H1 (cell line): ENCODE data around the gene AREG. TPM values are rescaled to one million over a fixed set of nuclear protein-coding genes. Genes with fewer than 3 reads are reported as not detected.

Experiments
- CTCF ChIA-PET: fragments of 300-600 bp; sonication (Branson Sonifier 250); formaldehyde crosslinking; loops from one replicate; lab custom pipeline; 2021; ENCODE audit not compliant: partially characterized antibody; lab: Charles Lee
- POLR2A ChIA-PET: fragments of 300-600 bp; sonication (Branson Sonifier 250); formaldehyde crosslinking; loops from one replicate; lab custom pipeline; 2021; ENCODE audit warnings: inconsistent platforms; ENCODE audit not compliant: partially characterized antibody; lab: Charles Lee
- DNase-seq, 2 experiments: peaks; one replicate each; pipeline versions ENCODE4 v3.0.0 to v3.0.0-alpha.2; 2010 to 2022; ENCODE audit warnings: low spot score in 2 of 2, low read depth in 1 of 2, mixed read lengths in 1 of 2
- FAIRE-seq: peaks from 2 replicates; lab custom pipeline; 2011; peaks lifted over from hg19 to GRCh38; lab: Jason Lieb, UNC
- H2AFZ ChIP-seq: 2 replicates; pipeline ENCODE4 v1.8.1; 2012; ENCODE audit warnings: low read length, inconsistent platforms
- H2AK5ac ChIP-seq: 2 replicates; pipeline ENCODE4 v1.6.1; 2013; ENCODE audit warnings: low read depth, low read length
- H2BK120ac ChIP-seq: replicated peaks from 2 replicates; pipeline ENCODE3; 2013; ENCODE audit warnings: low read depth, low read length, inconsistent platforms
- H2BK12ac ChIP-seq: 2 replicates; pipeline ENCODE4 v1.6.1; 2013; ENCODE audit warnings: low read depth, low read length
- H2BK15ac ChIP-seq: 2 replicates; pipeline ENCODE4 v1.6.1; 2013; ENCODE audit warnings: low read length
- H2BK20ac ChIP-seq: 2 replicates; pipeline ENCODE4 v1.6.1; 2013; ENCODE audit warnings: low read length
- H2BK5ac ChIP-seq: 2 replicates; pipeline ENCODE4 v1.6.1; 2013; ENCODE audit warnings: low read depth, low read length
- H3K14ac ChIP-seq: 2 replicates; pipeline ENCODE4 v1.6.1; 2013; ENCODE audit warnings: inconsistent platforms; ENCODE audit not compliant: insufficient read length
- H3K18ac ChIP-seq: 2 replicates; pipeline ENCODE4 v1.6.1; 2013; ENCODE audit warnings: low read length; ENCODE audit errors: extremely low read depth
- H3K23ac ChIP-seq: 2 replicates; pipeline ENCODE4 v1.6.1; 2013; ENCODE audit warnings: inconsistent platforms; ENCODE audit not compliant: insufficient read length
- H3K23me2 ChIP-seq: 2 replicates; pipeline ENCODE4 v1.6.1; 2013; ENCODE audit warnings: low read depth, low read length
- H3K27ac ChIP-seq: 2 replicates; pipeline ENCODE4 v1.6.1; 2011; ENCODE audit warnings: low read depth, low read length, inconsistent platforms
- H3K27me3 ChIP-seq, 4 experiments: replicated peaks in 1 of 4; 1 replicate in 1 of 4; 2 replicates in 3 of 4; pipeline versions ENCODE4 v1.6.1 to v1.8.1; 2011 to 2013; ENCODE audit warnings: low read length in 3 of 4, mild to moderate bottlenecking in 3 of 4, inconsistent platforms in 2 of 4, mixed read lengths in 2 of 4, moderate library complexity in 1 of 4; ENCODE audit not compliant: control insufficient read depth in 3 of 4, insufficient read depth in 3 of 4; ENCODE audit errors: extremely low read depth in 1 of 4
- H3K36me3 ChIP-seq, 4 experiments: 2 replicates each; pipeline versions ENCODE4 v1.6.1 to v1.8.1; 2011 to 2013; ENCODE audit warnings: mild to moderate bottlenecking in 4 of 4, low read length in 3 of 4, moderate library complexity in 2 of 4, control low read depth in 1 of 4, inconsistent platforms in 1 of 4; ENCODE audit not compliant: insufficient read depth in 4 of 4, control insufficient read depth in 2 of 4
- H3K4ac ChIP-seq: replicated peaks from 2 replicates; pipeline ENCODE3; 2013; ENCODE audit warnings: low read length, low read depth, mixed read lengths, inconsistent platforms; ENCODE audit not compliant: insufficient read length
- H3K4me1 ChIP-seq, 4 experiments: replicated peaks in 1 of 4; 1 replicate in 1 of 4; 2 replicates in 3 of 4; pipeline versions ENCODE4 v1.6.1 to v1.8.1; 2011 to 2013; ENCODE audit warnings: low read length in 3 of 4, inconsistent platforms in 2 of 4, mixed read lengths in 1 of 4; ENCODE audit not compliant: insufficient read depth in 4 of 4, control insufficient read depth in 3 of 4
- H3K4me2 ChIP-seq, 2 experiments: 2 replicates each; pipeline versions ENCODE4 v1.6.1 to v1.8.1; 2011 to 2013; ENCODE audit warnings: low read depth in 2 of 2, low read length in 2 of 2, control low read depth in 1 of 2, inconsistent platforms in 1 of 2, mild to moderate bottlenecking in 1 of 2; ENCODE audit not compliant: insufficient read depth in 1 of 2
- H3K4me3 ChIP-seq, 4 experiments: fragments of 200-600, 300-600 bp in 1 of 4; sonication (generic), shearing (Covaris generic), sonication (Bioruptor Twin) in 1 of 4; 2 replicates each; pipeline versions ENCODE4 v1.5.1 to v1.8.1; 2011 to 2016; ENCODE audit warnings: low read length in 4 of 4, low read depth in 3 of 4, control low read depth in 2 of 4, inconsistent platforms in 2 of 4, mild to moderate bottlenecking in 2 of 4, mixed read lengths in 1 of 4, moderate library complexity in 1 of 4; ENCODE audit not compliant: insufficient read depth in 2 of 4; ENCODE audit errors: extremely low read depth in 1 of 4
- H3K56ac ChIP-seq: replicated peaks from 2 replicates; pipeline ENCODE3; 2013; ENCODE audit warnings: low read depth, mild to moderate bottlenecking, mixed read lengths, low read length, inconsistent platforms; ENCODE audit not compliant: insufficient read length
- H3K79me1 ChIP-seq: 2 replicates; pipeline ENCODE4 v1.6.1; 2013; ENCODE audit warnings: low read depth, low read length, control low read depth
- H3K79me2 ChIP-seq, 2 experiments: 2 replicates each; pipeline versions ENCODE4 v1.6.1 to v1.8.1; 2012 to 2013; ENCODE audit warnings: low read length in 2 of 2, mild to moderate bottlenecking in 2 of 2, inconsistent platforms in 1 of 2; ENCODE audit not compliant: insufficient read depth in 2 of 2, control insufficient read depth in 1 of 2
- H3K9ac ChIP-seq, 4 experiments: replicated peaks in 1 of 4; 1 replicate in 1 of 4; 2 replicates in 3 of 4; pipeline versions ENCODE4 v1.6.1 to v1.8.1; 2011 to 2013; ENCODE audit warnings: low read depth in 3 of 4, low read length in 3 of 4, control low read depth in 2 of 4, mild to moderate bottlenecking in 2 of 4, moderate library complexity in 2 of 4, inconsistent platforms in 1 of 4; ENCODE audit errors: extremely low read depth in 1 of 4
- H3K9me3 ChIP-seq, 2 experiments: 2 replicates each; pipeline versions ENCODE4 v1.6.1 to v1.8.1; 2012 to 2013; ENCODE audit warnings: mild to moderate bottlenecking in 2 of 2, moderate library complexity in 2 of 2, control low read depth in 1 of 2, inconsistent platforms in 1 of 2, low read depth in 1 of 2, low read length in 1 of 2, mixed read lengths in 1 of 2; ENCODE audit not compliant: insufficient read depth in 2 of 2
- H4K20me1 ChIP-seq, 2 experiments: replicated peaks in 1 of 2; 2 replicates each; pipeline versions ENCODE3 to v1.8.1; 2011 to 2013; ENCODE audit warnings: inconsistent platforms in 2 of 2, low read length in 2 of 2, mild to moderate bottlenecking in 1 of 2; ENCODE audit not compliant: insufficient read depth in 2 of 2, control insufficient read depth in 1 of 2
- H4K5ac ChIP-seq: 2 replicates; pipeline ENCODE4 v1.6.1; 2013; ENCODE audit warnings: low read length, low read depth, mixed read lengths, inconsistent platforms; ENCODE audit not compliant: insufficient read length
- H4K8ac ChIP-seq: 2 replicates; pipeline ENCODE4 v1.8.0; 2013; ENCODE audit warnings: mild to moderate bottlenecking, moderate library complexity, low read length, inconsistent platforms; ENCODE audit not compliant: insufficient read depth; ENCODE audit errors: extremely low read depth
- H4K91ac ChIP-seq: replicated peaks from 2 replicates; pipeline ENCODE3; 2013; ENCODE audit warnings: low read length, mixed read lengths, inconsistent platforms; ENCODE audit not compliant: insufficient read length
- ASH2L ChIP-seq: fragments of 200-600, 300-600 bp; sonication (generic); IDR thresholded peaks from one replicate; pipeline ENCODE4 v1.7.1; 2017; ENCODE audit warnings: low read length
- CHD1 ChIP-seq: IDR thresholded peaks from 2 replicates; pipeline ENCODE4 v1.6.1; 2012; ENCODE audit warnings: low read depth, low read length, improper control_type of control experiment
- CHD2 ChIP-seq: IDR thresholded peaks from 2 replicates; pipeline ENCODE4 v1.6.1; 2012; ENCODE audit warnings: low read length, improper control_type of control experiment
- EGR1 ChIP-seq: IDR thresholded peaks from 2 replicates; pipeline ENCODE4 v1.6.1; 2011; ENCODE audit warnings: low read depth, low read length, borderline replicate concordance
- FOSL1 ChIP-seq: IDR thresholded peaks from 2 replicates; pipeline ENCODE4 v1.6.1; 2011; ENCODE audit warnings: mild to moderate bottlenecking, low read depth, low read length, moderate library complexity; ENCODE audit not compliant: insufficient read depth
- HDAC6 ChIP-seq: IDR thresholded peaks from one replicate; pipeline ENCODE4 v1.7.1; 2012; ENCODE audit warnings: low read depth, mild to moderate bottlenecking, inconsistent platforms, low read length, moderate library complexity
- KDM1A ChIP-seq: fragments of 200-600, 300-600 bp; sonication (generic); IDR thresholded peaks from 2 replicates; pipeline ENCODE4 v1.7.1; 2016; ENCODE audit warnings: mild to moderate bottlenecking, low read length, borderline replicate concordance
- NRF1 ChIP-seq: IDR thresholded peaks from 2 replicates; pipeline ENCODE4 v1.6.1; 2011; ENCODE audit warnings: mild to moderate bottlenecking, low read depth, low read length, improper control_type of control experiment
- RNF2 ChIP-seq: fragments of 200-900, 300-1000 bp; sonication (generic); IDR thresholded peaks from 2 replicates; pipeline ENCODE4 v1.7.1; 2016; ENCODE audit warnings: borderline replicate concordance, low read depth, mild to moderate bottlenecking, antibody characterized with exemption, low read length; ENCODE audit not compliant: poor library complexity, severe bottlenecking; ENCODE audit errors: missing control alignments
- SUZ12 ChIP-seq: fragments of 200-600 bp; sonication (generic); IDR thresholded peaks from 2 replicates; pipeline ENCODE4 v1.6.1; 2012; ENCODE audit warnings: mild to moderate bottlenecking, inconsistent platforms, low read length, moderate library complexity, mixed read lengths
- TCF12 ChIP-seq: IDR thresholded peaks from 2 replicates; pipeline ENCODE4 v1.6.1; 2011; ENCODE audit warnings: low read depth, mild to moderate bottlenecking, low read length
- YY1 ChIP-seq: IDR thresholded peaks from 2 replicates; pipeline ENCODE4 v1.6.1; 2011; ENCODE audit warnings: low read depth, mild to moderate bottlenecking, low read length
- WGBS, 2 experiments: shearing (Covaris generic) in 1 of 2; methylation state at CpG; one replicate each; pipeline versions ENCODE4 v1.1.6 to v1.1.7; 2013 to 2015; ENCODE audit warnings: low lambda C conversion rate in 2 of 2, mixed read lengths in 2 of 2, inconsistent platforms in 1 of 2, low coverage in 1 of 2, missing lambda C conversion rate in 1 of 2; ENCODE audit not compliant: insufficient replicate concordance in 2 of 2, insufficient coverage in 1 of 2, insufficient read length in 1 of 2; ENCODE audit errors: extremely low coverage in 1 of 2, missing lambda C conversion rate in 1 of 2; 5-methylcytosine and 5-hydroxymethylcytosine counted together
- polyA plus RNA-seq, 7 experiments: library from polyadenylated mRNA; depleted of rRNA in 3 of 7; stranded (reverse) in 5 of 7; unstranded in 2 of 7; fragments of >200 nt in 5 of 7; fragments of 200-250 nt in 2 of 7; gene quantifications; 1 replicate in 5 of 7; 2 replicates in 1 of 7; 4 replicates in 1 of 7; pipeline versions ENCODE4 v1.2.1 to v1.2.3, GENCODE V29; 2011 to 2013; ENCODE audit warnings: missing spikeins in 2 of 7, mixed read lengths in 2 of 7
- total RNA-seq: library from RNA; stranded (reverse); fragmentation: NEBNext Ultra II Directional; extraction: Animal tissue kit (Norgen Biotek cat#: 25700); gene quantifications from 2 replicates; pipeline ENCODE4 v1.2.1, GENCODE V29; 2021
- TF ChIP-seq, protein P1 (sequence below): IDR thresholded peaks from 2 replicates; pipeline ENCODE4 v1.6.1; 2011; ENCODE audit warnings: low read length, improper control_type of control experiment
- TF ChIP-seq, protein P2 (sequence below): IDR thresholded peaks from 2 replicates; pipeline ENCODE4 v1.6.1; 2012; ENCODE audit warnings: inconsistent platforms

AREG gene
- total and polyA plus RNA-seq, 2 of the 8 experiments (the other 6 are each of a cell fraction or from before 2014, with no cell fraction given): not detected

DNA sequence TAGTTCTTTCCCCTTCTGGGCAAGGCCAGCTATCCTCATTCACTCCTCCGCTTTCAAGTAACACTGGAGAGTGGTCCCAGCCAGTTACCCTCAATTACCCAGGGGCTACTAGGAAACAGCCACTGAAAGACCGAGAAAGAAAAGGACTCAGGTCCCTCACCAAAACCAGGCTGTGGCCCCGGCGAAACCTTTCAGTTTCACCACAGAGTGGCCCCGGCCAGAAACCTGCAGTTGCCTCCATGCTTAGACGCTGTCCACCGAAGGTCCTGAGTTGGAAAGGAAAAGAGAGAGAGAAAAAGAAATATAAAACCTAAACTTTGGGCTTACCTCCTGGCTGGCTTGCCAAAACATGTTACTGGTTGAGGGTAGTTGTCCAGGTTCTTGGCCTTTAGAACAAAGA is 5.0 kb upstream of the AREG start:
- H4K91ac ChIP-seq: no peak overlapping the region
- H3K79me1 ChIP-seq: no peaks in the 10 kb centered on the region
- no peak overlapping the region for H3K4ac ChIP-seq
- no peak for FAIRE-seq
- H3K27ac ChIP-seq: no peak overlapping the region
- H3K9ac ChIP-seq: no peak overlapping the region
- no peak overlapping the region for H3K14ac ChIP-seq
- H2BK12ac ChIP-seq: no peak overlapping the region
- ChIA-PET CTCF (no interaction called here), POLR2A (no interaction called here)
- H3K18ac ChIP-seq: no peak overlapping the region
- H2BK20ac ChIP-seq: no peak overlapping the region
- no peak overlapping the region for H3K4me2 ChIP-seq
- H2BK5ac ChIP-seq: no peak overlapping the region
- peaks cover 3% of the 10 kb centered on the region; the same call in 1 of the 2 replicates for H3K23me2 ChIP-seq
- no peak overlapping the region for H3K23ac ChIP-seq
- no peak overlapping the region for H4K8ac ChIP-seq
- 0 out of 2 replicates have a peak overlapping the region, but pooled peaks have one; percentile 17 for H2AFZ ChIP-seq
- no peaks in the 10 kb centered on the region for H3K79me2 ChIP-seq
- no peaks in the 10 kb centered on the region for H4K20me1 ChIP-seq
- H3K36me3 ChIP-seq: no peaks in the 10 kb centered on the region
- H3K4me3 ChIP-seq: no peak overlapping the region
- H3K56ac ChIP-seq: no peak overlapping the region
- DNase-seq: no peak
- no peak overlapping the region for H2BK15ac ChIP-seq
- H3K27me3 ChIP-seq: peaks cover 0 to 11% (median 5%) of the 10 kb centered on the region in 4 experiments; a peak in 6 of 7 replicates
- no peak overlapping the region for H2BK120ac ChIP-seq
- H4K5ac ChIP-seq: no peak overlapping the region
- no peaks in the 10 kb centered on the region; a peak in 1 of 7 replicates for H3K4me1 ChIP-seq
- no peaks in the 10 kb centered on the region for H3K9me3 ChIP-seq
- no peak overlapping the region for H2AK5ac ChIP-seq
- WGBS, 2 experiments: 87% methylated on average over 7 of the region's 7 CpGs; no CpG with 5 or more reads in 1 of the 2 experiments
- TF ChIP-seq FOSL1 (no peak), ASH2L (no peak), CHD2 (no peak), EGR1 (no peak), RNF2 (no peak), CHD1 (no peak), NRF1 (no peak), KDM1A (no peak), YY1 (no peak), TCF12 (no peak), HDAC6 (no peak), SUZ12 (no peak)
- TF ChIP-seq, protein P1, sequence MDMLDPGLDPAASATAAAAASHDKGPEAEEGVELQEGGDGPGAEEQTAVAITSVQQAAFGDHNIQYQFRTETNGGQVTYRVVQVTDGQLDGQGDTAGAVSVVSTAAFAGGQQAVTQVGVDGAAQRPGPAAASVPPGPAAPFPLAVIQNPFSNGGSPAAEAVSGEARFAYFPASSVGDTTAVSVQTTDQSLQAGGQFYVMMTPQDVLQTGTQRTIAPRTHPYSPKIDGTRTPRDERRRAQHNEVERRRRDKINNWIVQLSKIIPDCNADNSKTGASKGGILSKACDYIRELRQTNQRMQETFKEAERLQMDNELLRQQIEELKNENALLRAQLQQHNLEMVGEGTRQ: no peak
- TF ChIP-seq, protein P2, sequence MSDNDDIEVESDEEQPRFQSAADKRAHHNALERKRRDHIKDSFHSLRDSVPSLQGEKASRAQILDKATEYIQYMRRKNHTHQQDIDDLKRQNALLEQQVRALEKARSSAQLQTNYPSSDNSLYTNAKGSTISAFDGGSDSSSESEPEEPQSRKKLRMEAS: no peak
